ENCODE results near the gene SHOC2. TPM values are rescaled to one million over a fixed set of nuclear protein-coding genes. Genes with fewer than 3 reads are reported as not detected.

The SHOC2 gene
- total and polyA plus RNA-seq, 2 of the 4 experiments (the other 2 are of a cell fraction) = 13.4 to 47.5 TPM

DNA sequence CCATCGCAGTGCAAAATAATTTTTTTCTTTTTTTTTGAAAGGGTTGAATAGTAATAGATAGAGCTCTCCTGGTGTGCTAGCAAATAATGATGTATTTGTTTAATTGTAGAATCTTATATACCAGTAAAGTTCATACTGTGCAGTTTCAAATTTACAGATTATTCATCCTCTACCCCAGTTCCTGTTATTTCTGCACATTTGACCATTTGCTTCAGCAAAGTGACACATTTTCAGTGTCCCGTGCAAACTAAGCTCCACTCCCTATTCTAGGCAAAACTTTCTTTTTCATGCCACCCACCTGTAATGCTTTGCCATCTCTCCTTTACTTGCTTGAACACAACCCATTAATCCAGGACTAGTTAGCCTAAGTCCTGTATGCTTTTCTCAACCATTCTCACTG lies 43.0 kb downstream of the SHOC2 start:
- H2BK15ac ChIP-seq (ENCODE audit: low read depth, low read length) = no peak overlapping the region
- no peak overlapping the region for H3K56ac ChIP-seq (ENCODE audit: extremely low read depth, insufficient read depth, low read length)
- H3K27me3 ChIP-seq (ENCODE audit: control insufficient read depth, insufficient read depth, low read length) = no peaks in the 10 kb centered on the region
- no peak overlapping the region for H2AK5ac ChIP-seq (ENCODE audit: low read depth, low read length)
- H3K9me1 ChIP-seq (ENCODE audit: insufficient read depth, low read length) = no peaks in the 10 kb centered on the region
- H2AK9ac ChIP-seq (replicated peaks; ENCODE audit: low read depth, low read length, poor library complexity) = no peak overlapping the region
- H2BK5ac ChIP-seq (ENCODE audit: low read depth, low read length, poor library complexity, severe bottlenecking) = no peak overlapping the region
- H2BK20ac ChIP-seq (ENCODE audit: low read depth, low read length) = no peak overlapping the region
- no peak overlapping the region for H3K18ac ChIP-seq (ENCODE audit: low read depth, low read length)
- TF ChIP-seq, protein P1, sequence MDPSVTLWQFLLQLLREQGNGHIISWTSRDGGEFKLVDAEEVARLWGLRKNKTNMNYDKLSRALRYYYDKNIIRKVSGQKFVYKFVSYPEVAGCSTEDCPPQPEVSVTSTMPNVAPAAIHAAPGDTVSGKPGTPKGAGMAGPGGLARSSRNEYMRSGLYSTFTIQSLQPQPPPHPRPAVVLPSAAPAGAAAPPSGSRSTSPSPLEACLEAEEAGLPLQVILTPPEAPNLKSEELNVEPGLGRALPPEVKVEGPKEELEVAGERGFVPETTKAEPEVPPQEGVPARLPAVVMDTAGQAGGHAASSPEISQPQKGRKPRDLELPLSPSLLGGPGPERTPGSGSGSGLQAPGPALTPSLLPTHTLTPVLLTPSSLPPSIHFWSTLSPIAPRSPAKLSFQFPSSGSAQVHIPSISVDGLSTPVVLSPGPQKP (IDR thresholded peaks at IDR 0.05; ENCODE audit: borderline replicate concordance, low read depth, low read length) = no peak
- dilution Hi-C loops (cut with HindIII; ENCODE audit: low sequenced_read_pairs, unreplicated experiment) = no loop called here
- no peak for ATAC-seq (ENCODE audit: low read depth)
- no peak overlapping the region for H3K4ac ChIP-seq (ENCODE audit: low read depth, low read length)
- BruUV-seq (replicated peaks) = no TSS peak
- peaks cover 28% of the 10 kb centered on the region; the same call in 1 of the 2 replicates for H4K20me1 ChIP-seq (ENCODE audit: insufficient read depth, low read length)
- H2AFZ ChIP-seq (replicated peaks; ENCODE audit: low read length, poor library complexity) = no peak overlapping the region
- no peak overlapping the region for H3K23ac ChIP-seq (ENCODE audit: low read depth, low read length)
- H4K5ac ChIP-seq (ENCODE audit: low read depth, low read length) = no peak overlapping the region
- no peaks in the 10 kb centered on the region for H3K9me3 ChIP-seq (ENCODE audit: control insufficient read depth, insufficient read depth, low read length)
- H4K8ac ChIP-seq (ENCODE audit: low read depth in 2 of 2, low read length in 2 of 2) = no peak overlapping the region
- peaks cover 43 to 53% of the 10 kb centered on the region in 2 experiments for H3K79me1 ChIP-seq (ENCODE audit: low read depth in 1 of 2, low read length in 2 of 2)
- CTCF ChIA-PET = no interaction called here
- DNase-seq = no peak
- H3K4me1 ChIP-seq (ENCODE audit: control insufficient read depth, insufficient read depth, low read length) = no peaks in the 10 kb centered on the region; the same call in 1 of the 2 replicates
- 86% methylated on average over 1 of the region's 2 CpGs; no CpG with 5 or more reads in 1 of the 2 experiments for WGBS, 2 experiments (ENCODE audit: extremely low coverage in 2 of 2, insufficient read length in 1 of 2)
- H4K91ac ChIP-seq (ENCODE audit: insufficient read depth, low read depth, low read length) = no peak overlapping the region
- in situ Hi-C loops (cut with MboI; ENCODE audit: low sequenced_read_pairs) = no loop called here
- H3K14ac ChIP-seq (replicated peaks; ENCODE audit: low read depth, low read length) = no peak overlapping the region
- no peak overlapping the region for H3K27ac ChIP-seq (ENCODE audit: insufficient read depth, low read length)
- no peak overlapping the region for H2BK120ac ChIP-seq (ENCODE audit: low read depth, low read length)
- H3K4me2 ChIP-seq (ENCODE audit: low read depth, low read length) = no peak overlapping the region
- no peak overlapping the region for H3K4me3 ChIP-seq (ENCODE audit: insufficient read depth, low read depth, low read length)
- H3K36me3 ChIP-seq (ENCODE audit: control insufficient read depth, insufficient read depth, low read length) = no peaks in the 10 kb centered on the region
- H3K9ac ChIP-seq (ENCODE audit: low read depth, low read length) = no peak overlapping the region
- intact Hi-C loops (cut with micrococcal nuclease) = no loop called here
- POLR2A ChIA-PET (ENCODE audit: unreplicated experiment) = no interaction called here

All from IMR-90 (cell line).